Measurements from ENCODE around the gene EI24.

Gene EI24

DNA sequence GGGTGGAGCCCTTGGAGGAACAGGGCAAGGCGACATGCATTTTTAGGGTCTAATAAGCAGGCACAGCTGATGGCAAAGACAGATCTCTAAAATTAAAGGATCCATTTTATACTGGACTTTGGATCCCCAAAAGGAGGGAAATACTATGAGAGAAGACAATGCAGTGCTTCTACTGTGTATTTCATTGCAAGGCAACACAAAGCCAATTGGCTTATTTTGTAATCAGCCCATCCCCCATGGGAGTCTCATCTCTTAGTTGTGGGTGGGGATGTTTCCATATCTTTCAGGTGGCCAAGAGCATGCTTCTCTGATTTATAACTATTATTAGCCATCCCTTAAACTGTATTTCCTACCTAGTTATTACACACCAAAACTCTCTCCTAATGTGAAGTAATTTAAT is 18.5 kb upstream of the EI24 start:
- no peak overlapping the region for H3K27ac ChIP-seq
- TF ChIP-seq, protein P1, sequence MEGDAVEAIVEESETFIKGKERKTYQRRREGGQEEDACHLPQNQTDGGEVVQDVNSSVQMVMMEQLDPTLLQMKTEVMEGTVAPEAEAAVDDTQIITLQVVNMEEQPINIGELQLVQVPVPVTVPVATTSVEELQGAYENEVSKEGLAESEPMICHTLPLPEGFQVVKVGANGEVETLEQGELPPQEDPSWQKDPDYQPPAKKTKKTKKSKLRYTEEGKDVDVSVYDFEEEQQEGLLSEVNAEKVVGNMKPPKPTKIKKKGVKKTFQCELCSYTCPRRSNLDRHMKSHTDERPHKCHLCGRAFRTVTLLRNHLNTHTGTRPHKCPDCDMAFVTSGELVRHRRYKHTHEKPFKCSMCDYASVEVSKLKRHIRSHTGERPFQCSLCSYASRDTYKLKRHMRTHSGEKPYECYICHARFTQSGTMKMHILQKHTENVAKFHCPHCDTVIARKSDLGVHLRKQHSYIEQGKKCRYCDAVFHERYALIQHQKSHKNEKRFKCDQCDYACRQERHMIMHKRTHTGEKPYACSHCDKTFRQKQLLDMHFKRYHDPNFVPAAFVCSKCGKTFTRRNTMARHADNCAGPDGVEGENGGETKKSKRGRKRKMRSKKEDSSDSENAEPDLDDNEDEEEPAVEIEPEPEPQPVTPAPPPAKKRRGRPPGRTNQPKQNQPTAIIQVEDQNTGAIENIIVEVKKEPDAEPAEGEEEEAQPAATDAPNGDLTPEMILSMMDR (IDR thresholded peaks at IDR 0.05): no peak
- TF ChIP-seq ZFX (IDR thresholded peaks at IDR 0.05; ENCODE audit: borderline replicate concordance): no peak

DNA sequence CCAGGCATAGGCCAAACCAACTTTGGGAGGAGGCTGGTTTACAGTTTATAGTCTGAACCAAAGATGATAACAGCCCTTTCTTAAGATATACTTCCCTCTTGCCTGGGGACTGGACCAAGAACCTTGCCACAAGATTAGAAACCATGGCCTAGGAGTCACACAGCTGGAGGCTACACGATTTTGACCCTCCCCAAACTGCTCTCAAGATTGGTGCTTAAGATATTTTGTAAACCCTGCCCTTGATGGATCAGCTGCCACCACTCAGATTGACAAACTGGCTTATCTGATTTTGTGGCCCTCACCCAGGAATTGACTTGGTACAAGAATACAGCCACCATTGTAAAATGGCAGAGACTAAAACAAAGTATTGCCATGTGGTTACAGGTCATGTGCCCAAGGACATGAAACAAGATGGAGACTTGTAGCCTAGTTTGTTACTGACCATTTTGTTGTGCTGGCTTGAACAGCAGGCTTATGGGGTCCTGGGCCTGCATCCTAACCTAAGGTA is 17.4 kb upstream of the EI24 start:
- H3K27ac ChIP-seq: no peak overlapping the region
- no peak for TF ChIP-seq ZFX (IDR thresholded peaks at IDR 0.05; ENCODE audit: borderline replicate concordance)
- TF ChIP-seq, protein P1 (IDR thresholded peaks at IDR 0.05): no peak

DNA sequence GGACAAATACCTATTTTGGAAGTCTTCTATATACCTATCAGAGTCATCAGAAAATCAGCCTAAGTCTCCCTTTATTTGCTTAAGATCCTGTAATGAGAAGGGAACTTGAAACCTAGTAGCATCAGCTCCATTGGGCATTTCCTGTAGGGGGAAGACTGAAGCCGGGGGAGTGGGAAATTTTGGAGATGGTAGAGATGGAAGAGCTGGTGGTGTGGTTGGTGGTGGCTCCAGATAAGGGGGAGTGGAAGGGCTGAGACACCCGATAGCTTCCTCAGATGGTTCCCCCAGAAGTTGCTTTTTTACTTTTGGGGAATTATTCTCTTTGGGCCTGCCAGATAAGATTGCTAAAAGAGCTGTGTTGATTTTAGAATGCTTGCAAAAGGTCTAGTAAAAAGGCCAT is 16.4 kb upstream of the EI24 start:
- H3K27ac ChIP-seq: no peak overlapping the region
- TF ChIP-seq, protein P1 (IDR thresholded peaks at IDR 0.05): no peak
- no peak for TF ChIP-seq ZFX (IDR thresholded peaks at IDR 0.05; ENCODE audit: borderline replicate concordance)

DNA sequence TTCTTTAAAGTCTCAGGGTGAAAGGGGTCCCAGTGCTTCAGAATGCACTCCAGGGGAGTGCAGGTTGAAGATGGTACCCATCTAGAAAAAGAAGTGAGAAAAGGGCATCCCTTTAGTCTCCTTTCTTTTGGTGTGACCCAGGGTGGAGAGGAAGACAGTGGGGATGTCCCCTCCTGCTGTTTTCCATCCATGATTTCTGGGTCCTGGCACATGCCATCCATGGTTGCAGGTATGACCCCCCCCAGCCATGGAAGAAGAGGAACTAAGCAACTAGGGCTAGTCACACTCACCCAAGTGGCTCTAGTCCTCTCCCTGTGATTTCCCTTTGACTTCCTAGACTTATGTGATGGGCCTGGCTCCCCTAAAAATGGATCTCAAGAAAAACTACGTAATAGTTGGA is 15.9 kb upstream of the EI24 start:
- TF ChIP-seq ZFX (IDR thresholded peaks at IDR 0.05; ENCODE audit: borderline replicate concordance): no peak
- TF ChIP-seq, protein P1 (IDR thresholded peaks at IDR 0.05): no peak
- no peak overlapping the region for H3K27ac ChIP-seq

DNA sequence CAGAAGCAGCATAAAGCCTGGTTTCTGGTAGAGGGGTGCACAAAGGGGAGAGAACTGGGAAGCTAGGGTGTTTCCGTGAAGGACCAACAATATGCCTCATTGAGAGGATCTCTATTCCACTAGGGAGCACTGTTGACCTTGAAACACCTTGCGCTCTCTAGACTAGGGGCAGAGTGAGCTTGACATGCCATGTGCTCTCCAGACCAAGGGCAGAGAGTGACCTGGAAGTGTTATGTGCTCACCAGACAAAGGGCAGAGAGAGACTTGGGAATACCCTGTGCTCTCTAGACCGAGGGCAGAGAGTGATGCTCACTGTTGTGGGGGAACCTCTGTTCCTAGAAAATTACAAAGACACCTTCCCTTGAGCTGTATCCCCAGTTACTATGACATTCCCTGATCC is 15.2 kb upstream of the EI24 start:
- no peak overlapping the region for H3K27ac ChIP-seq
- TF ChIP-seq ZFX (IDR thresholded peaks at IDR 0.05; ENCODE audit: borderline replicate concordance): no peak
- TF ChIP-seq, protein P1 (IDR thresholded peaks at IDR 0.05): no peak

DNA sequence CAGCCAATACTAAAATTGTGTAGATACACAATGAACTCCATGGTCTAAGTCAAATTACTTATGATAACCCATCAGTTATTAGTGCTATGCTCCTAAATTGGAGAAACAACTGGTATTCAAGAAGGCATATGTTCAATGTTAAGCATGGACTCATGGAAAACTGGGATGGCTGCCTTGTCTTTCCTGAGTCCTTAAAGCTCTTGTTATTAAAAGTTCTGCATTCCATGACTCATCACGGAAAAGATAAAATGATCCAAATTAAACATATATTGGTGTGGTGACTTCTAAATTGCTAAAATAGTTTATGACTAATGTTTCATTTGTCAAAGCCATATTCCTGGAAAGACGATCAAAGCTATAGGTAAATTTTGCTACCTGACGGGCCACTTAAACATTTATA is 9.4 kb upstream of the EI24 start:
- H3K27ac ChIP-seq: no peak overlapping the region
- TF ChIP-seq, protein P1 (IDR thresholded peaks at IDR 0.05): no peak
- no peak for TF ChIP-seq ZFX (IDR thresholded peaks at IDR 0.05; ENCODE audit: borderline replicate concordance)

DNA sequence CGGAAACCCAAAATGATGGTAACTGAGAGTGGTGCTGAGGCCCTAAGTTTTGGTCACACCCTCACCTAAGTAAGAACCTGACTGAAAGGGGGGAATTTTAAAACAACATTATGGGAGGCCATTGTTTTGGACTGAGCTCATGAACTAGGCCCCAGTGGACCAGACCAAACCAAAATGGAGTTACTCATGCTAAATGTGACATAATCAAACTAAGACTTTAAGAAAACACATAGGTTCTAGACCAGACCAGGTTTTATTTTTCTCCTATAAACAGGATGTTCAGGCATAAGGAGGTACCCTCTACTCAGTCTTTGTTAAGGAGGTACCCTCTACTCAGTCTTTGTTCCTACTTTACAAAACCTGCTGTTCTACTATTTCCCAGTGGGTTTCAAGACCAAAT is 7.4 kb upstream of the EI24 start:
- TF ChIP-seq, protein P1 (IDR thresholded peaks at IDR 0.05): no peak
- TF ChIP-seq ZFX (IDR thresholded peaks at IDR 0.05; ENCODE audit: borderline replicate concordance): no peak

More for the DNA sequence above, 7.4 kb upstream of the EI24 start:
- H3K27ac ChIP-seq: no peak overlapping the region

Data from 22Rv1 (cell line).